Neural cell (in vitro differentiated cells): ENCODE results near the gene CAPNS1.

ENCODE experiments used
- EP300 ChIP-seq: fragments of 450-650 bp; conservative IDR thresholded peaks from 2 replicates; pipeline ENCODE4 v1.6.1; 2014; ENCODE audit warnings: antibody characterized with exemption, mild to moderate bottlenecking, moderate library complexity; ENCODE audit not compliant: poor library complexity, severe bottlenecking
- EZH2 ChIP-seq: fragments of 200-600, 300-800 bp; shearing (Covaris generic), sonication (generic); IDR thresholded peaks from 2 replicates; pipeline ENCODE4 v1.6.1; 2014; ENCODE audit warnings: antibody characterized with exemption, low read length, borderline replicate concordance, mild to moderate bottlenecking; ENCODE audit not compliant: insufficient read depth, poor library complexity, severe bottlenecking
- MXI1 ChIP-seq: fragments of 450-650 bp; conservative IDR thresholded peaks from 2 replicates; pipeline ENCODE4 v1.6.1; 2014; ENCODE audit warnings: antibody characterized with exemption, mild to moderate bottlenecking; ENCODE audit not compliant: poor library complexity, severe bottlenecking
- POLR2AphosphoS5 ChIP-seq: IDR thresholded peaks from 2 replicates; pipeline ENCODE4 v1.6.1; 2012
- RAD21 ChIP-seq: fragments of 450-650 bp; conservative IDR thresholded peaks from 2 replicates; pipeline ENCODE4 v1.6.1; 2014; ENCODE audit warnings: antibody characterized with exemption, mild to moderate bottlenecking, moderate library complexity
- SMC3 ChIP-seq: fragments of 450-650 bp; conservative IDR thresholded peaks from 2 replicates; pipeline ENCODE4 v1.6.1; 2014; ENCODE audit warnings: antibody characterized with exemption, mild to moderate bottlenecking, moderate library complexity; ENCODE audit not compliant: poor library complexity
- TAF1 ChIP-seq: IDR thresholded peaks from 2 replicates; pipeline ENCODE4 v1.6.1; 2012; ENCODE audit warnings: low read depth
- TF ChIP-seq, protein P1 (sequence below): IDR thresholded peaks from 2 replicates; pipeline ENCODE4 v1.6.1; 2012; ENCODE audit warnings: borderline replicate concordance
- TF ChIP-seq, protein P2 (sequence below): fragments of 450-650 bp; IDR thresholded peaks from 2 replicates; pipeline ENCODE4 v1.5.1; 2014; ENCODE audit warnings: antibody characterized with exemption, mild to moderate bottlenecking, moderate library complexity; ENCODE audit not compliant: poor library complexity, severe bottlenecking

DNA sequence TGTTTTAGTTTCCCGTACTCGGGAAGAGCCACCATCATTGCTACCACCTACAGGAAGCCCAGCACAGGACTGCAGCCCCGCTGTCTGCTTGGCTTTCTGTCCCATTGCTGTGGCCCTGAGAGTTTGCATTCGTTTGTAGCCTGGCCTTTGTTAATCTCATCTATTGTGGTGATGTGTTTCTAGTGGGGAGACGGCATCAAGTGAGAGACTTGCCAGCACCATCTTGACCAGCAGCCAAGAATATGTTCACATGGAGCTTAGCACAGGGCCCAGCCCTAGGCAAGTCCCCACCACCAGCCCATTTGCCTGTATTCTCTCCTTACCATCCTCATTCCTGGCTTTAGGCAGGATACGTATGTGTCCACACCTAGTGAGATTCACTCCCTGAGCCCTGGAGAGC is 46.2 kb upstream of the CAPNS1 start:
- TF ChIP-seq SMC3: no peak
- no peak for TF ChIP-seq POLR2AphosphoS5
- TF ChIP-seq, protein P1, sequence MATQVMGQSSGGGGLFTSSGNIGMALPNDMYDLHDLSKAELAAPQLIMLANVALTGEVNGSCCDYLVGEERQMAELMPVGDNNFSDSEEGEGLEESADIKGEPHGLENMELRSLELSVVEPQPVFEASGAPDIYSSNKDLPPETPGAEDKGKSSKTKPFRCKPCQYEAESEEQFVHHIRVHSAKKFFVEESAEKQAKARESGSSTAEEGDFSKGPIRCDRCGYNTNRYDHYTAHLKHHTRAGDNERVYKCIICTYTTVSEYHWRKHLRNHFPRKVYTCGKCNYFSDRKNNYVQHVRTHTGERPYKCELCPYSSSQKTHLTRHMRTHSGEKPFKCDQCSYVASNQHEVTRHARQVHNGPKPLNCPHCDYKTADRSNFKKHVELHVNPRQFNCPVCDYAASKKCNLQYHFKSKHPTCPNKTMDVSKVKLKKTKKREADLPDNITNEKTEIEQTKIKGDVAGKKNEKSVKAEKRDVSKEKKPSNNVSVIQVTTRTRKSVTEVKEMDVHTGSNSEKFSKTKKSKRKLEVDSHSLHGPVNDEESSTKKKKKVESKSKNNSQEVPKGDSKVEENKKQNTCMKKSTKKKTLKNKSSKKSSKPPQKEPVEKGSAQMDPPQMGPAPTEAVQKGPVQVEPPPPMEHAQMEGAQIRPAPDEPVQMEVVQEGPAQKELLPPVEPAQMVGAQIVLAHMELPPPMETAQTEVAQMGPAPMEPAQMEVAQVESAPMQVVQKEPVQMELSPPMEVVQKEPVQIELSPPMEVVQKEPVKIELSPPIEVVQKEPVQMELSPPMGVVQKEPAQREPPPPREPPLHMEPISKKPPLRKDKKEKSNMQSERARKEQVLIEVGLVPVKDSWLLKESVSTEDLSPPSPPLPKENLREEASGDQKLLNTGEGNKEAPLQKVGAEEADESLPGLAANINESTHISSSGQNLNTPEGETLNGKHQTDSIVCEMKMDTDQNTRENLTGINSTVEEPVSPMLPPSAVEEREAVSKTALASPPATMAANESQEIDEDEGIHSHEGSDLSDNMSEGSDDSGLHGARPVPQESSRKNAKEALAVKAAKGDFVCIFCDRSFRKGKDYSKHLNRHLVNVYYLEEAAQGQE: no peak
- TF ChIP-seq, protein P2, sequence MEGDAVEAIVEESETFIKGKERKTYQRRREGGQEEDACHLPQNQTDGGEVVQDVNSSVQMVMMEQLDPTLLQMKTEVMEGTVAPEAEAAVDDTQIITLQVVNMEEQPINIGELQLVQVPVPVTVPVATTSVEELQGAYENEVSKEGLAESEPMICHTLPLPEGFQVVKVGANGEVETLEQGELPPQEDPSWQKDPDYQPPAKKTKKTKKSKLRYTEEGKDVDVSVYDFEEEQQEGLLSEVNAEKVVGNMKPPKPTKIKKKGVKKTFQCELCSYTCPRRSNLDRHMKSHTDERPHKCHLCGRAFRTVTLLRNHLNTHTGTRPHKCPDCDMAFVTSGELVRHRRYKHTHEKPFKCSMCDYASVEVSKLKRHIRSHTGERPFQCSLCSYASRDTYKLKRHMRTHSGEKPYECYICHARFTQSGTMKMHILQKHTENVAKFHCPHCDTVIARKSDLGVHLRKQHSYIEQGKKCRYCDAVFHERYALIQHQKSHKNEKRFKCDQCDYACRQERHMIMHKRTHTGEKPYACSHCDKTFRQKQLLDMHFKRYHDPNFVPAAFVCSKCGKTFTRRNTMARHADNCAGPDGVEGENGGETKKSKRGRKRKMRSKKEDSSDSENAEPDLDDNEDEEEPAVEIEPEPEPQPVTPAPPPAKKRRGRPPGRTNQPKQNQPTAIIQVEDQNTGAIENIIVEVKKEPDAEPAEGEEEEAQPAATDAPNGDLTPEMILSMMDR: no peak
- TF ChIP-seq EP300: no peak
- TF ChIP-seq TAF1: no peak
- TF ChIP-seq EZH2: no peak
- no peak for TF ChIP-seq MXI1
- no peak for TF ChIP-seq RAD21
